Activated naive CD4-positive, alpha-beta T cell (primary cell): ENCODE measurements around the gene EGR2.

ENCODE experiments used
- DNase-seq, 4 experiments: peaks; one replicate each; lab custom pipeline; 2025; lab: John Stamatoyannopoulos, UW

EGR2 gene

DNA sequence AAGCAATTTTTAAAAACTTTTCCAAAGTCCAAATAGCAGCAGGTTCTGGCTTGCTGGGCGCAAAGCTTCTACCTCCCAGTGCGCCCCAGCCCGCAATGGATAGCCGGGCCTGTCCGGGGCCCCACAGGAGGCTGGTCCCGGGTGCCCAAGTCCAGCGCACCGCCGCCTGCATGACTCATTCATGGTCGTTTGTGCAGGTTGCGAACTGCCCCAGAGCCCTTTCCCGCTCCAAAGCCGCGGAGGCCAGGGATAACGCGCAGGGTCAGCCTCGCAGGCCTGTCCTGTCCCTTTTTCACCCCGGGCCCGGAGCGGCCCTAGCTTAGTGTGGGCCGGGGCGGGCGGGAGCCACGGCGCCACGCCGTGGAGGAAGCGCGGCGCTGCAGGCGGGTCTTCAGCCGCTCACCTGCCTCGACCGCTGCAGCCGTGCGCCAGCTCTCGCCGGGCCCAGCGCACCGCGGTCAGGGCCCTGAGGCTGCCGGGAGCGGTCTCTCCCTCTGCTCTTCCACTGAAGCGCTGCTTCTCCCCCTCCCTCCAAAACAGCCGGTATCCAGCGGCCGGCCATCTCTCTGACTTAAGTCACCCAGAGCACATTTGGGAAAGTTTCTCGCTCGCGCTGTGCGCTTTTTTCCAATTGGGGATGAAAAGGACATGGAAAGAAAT, 1.7 kb upstream of the EGR2 start:
- peak; percentile 32 to 69 (median 46) for DNase-seq

DNA sequence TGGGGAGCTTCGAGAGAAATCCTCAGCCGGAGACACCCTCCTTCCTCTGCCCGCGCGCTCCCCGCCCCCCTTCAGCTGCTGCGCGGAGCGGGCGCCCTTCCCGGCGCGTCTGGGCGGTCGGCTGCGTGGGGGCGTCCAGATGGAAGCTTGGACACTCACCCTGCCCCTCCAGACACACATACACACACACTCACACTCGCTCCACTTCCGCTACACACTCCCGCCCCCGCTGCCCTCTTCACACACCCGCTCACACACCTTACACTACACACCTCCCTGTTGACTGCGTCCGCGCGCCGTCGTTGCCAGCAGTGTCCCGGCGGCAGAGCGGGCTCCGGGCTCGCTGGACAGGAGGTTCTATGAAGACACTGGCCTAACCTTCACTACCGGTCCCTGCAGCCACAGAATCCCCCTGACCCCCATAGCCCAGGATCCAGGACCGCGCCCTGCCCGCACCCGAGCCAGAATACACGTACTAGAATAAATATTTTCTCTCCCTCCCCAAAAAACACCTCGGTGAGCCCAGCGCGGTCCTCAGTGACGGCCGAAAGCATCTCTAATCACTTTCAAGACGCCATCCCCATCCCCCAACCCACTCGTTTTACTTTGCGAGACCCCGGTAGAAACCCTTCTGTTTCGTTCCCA, 1.1 kb upstream of the EGR2 start:
- DNase-seq = peak; percentile 22 to 34 (median 30)

DNA sequence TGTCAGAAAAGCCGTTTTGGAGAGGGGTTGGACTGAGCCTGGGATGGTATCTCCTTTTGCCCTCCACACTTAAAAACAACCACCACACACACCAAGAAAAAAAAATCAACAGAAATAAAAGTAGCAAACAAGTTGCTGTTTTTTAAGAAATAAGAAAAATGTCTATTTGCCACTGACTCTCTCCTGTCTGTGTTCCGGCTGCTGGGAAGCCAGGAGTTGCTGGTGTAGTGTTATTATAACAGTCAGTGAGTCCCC, 163 bp downstream of the EGR2 start:
- no peak for DNase-seq

DNA sequence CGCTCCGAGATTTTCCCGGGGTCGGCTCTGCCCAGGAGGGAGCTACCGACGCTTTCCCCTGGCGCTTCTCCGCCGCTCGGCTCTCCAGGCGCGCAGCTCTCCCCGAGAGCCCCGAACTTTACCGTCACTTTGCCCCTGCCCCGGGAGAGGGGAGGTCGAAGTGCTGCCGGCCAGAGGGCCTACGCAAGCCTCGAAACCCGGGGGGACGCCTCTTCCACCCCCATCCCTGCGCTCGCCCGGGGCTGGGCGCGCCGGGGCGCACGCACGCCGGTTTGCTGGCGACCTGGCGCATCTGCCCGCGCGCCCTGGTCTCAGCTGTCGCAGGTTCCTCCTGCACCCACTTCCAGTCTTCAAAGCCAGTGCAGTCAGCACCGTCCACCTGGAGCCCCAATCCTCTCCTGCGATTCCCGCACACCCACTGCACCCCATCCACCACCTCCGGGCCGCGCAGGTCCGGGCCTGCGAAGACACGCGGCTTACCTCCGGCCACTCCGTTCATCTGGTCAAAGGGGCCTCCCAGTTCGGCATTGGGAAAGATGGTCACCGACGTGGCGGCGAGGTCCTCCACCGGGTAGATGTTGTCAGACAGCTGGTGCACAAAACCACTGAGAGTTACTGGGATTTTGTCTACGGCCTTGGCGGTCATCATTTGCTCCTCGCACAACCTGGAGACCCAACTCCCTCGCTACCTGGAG, 638 bp downstream of the EGR2 start:
- DNase-seq = peak in 2 of 4 experiments; percentile 8 to 21

DNA sequence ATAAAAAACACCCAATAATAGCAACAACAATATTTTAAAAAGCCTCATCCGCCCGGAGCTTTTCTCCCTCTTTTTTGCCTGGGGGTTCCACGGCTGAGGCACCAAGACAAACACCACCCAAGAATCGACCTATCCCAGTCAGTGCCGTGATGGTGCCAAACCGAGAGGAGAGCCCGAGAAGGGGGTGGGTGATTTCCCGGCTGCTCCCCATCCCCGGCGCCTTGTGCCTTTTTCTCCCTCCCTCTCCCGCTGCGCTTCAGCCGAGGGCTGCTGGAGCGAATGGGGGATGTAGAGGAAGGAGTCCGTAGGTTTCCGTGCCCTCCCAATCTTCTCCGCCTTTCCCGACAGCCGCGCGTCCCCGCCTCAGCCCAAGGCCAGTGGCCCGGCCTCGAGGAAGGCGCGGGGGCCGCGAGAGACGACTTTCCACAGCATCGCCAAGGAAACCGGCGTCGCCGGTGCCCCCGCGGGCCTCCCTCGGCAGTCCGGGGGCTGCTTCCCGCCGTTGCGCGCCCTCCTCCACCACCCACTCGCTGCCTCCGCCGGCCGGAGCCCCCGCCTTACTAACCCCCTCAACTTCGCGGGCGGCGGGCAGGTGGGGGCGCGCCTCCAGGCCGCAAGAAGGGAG, 1.3 kb downstream of the EGR2 start:
- no peak for DNase-seq

DNA sequence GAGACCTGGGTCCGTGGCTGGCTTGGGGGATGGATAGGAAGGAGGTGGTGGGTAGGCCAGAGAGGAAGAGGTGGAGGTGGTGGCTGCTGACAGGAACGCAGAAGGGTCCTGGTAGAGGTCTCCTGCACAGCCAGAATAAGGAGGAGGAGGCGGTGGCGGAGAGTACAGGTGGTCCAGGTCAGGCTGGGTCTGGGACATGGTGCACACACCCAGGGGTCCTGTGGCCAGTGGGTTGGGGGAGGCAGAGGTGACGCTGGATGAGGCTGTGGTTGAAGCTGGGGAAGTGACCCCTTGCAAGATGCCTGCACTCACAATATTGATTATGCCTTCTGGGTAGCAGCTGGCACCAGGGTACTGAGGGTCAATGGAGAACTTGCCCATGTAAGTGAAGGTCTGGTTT, 2.2 kb downstream of the EGR2 start:
- DNase-seq = no peak

DNA sequence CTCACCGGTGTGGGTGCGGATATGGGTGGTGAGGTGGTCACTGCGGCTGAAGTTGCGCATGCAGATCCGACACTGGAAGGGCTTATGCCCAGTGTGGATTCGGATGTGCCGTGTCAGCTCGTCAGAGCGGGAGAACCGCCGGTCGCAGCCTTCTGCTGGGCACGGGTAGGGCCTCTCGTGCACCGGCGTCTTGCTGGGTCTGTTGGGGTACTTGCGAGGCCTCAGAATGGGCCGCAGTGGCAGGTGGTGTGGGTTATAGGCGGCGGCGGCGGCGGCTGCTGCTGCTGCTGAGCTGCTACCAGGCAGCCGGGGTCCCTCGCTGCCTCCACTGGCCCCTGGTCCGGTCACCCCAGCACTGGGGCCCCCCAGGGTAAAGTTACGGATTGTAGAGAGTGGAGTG, 2.7 kb downstream of the EGR2 start:
- DNase-seq = no peak

DNA sequence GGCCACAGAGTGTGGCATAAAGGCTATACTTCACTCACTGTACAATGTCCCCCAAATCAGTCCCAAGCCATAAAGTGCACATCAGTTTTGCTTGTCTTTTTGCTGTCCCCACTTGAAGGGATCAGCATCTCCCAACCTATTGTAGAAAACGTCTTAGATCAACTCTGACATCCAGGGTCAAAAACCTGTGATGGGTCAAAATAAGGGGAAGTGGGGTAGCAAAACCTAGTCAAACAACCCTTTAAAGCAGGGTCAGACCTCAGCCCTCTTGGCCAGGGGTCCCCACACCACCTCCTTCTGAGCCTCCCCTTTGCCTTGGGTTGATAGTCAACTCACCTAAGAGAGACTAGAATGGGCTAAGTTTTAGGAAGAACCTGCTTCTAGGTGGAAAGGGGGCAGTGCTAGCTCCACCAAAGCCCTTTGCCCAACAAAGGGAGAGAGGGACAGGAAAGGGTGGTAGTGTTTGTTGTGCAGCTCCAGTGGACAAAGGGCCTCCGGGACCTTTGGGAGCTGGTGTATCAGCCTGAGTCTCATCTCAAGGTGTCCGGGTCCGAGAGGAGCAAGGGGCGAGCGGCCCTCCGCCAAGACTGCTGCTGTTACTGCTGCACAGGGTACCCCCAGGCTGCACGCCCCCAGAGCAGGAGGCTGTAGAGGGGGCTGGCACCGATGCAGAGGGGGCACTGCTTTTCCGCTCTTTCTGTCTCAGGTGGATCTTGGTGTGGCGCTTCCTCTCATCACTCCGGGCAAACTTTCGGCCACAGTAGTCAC, 3.3 kb downstream of the EGR2 start:
- DNase-seq = peak in 1 of 4 experiments; percentile 5

DNA sequence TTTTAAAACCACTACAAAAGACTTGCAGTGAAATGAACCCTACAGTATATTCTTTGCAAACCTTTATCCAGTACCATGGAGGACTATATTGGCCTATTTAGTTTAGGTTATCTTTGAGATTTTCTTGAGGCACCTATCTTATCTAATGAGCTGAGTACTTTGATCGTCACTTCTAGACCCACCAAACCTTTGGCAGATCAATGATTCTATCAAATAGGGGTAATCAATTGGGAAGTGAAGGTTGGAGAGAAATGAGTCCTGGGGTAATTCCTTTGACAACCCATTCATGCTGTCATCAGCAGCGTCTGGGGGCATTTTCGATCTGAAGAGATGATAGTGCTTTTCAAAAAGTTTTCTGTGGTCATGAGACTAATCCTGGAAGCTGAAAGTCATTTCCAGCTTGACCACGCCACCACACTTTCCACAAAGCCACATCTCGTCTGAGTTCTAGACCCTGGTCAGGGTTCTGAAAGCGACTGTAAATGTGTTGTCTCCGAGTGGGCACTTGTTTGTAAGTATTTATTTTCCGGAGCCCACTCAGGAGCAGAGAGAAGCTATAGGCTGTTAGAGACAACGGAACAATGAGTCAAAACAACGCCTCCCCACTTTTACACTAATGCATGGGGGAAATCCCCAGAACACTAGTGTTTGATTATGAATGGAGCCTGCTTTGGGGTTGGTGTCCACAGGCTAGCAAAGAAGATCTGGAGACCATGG, 4.8 kb downstream of the EGR2 start:
- peak in 1 of 4 experiments; percentile 2 for DNase-seq

DNA sequence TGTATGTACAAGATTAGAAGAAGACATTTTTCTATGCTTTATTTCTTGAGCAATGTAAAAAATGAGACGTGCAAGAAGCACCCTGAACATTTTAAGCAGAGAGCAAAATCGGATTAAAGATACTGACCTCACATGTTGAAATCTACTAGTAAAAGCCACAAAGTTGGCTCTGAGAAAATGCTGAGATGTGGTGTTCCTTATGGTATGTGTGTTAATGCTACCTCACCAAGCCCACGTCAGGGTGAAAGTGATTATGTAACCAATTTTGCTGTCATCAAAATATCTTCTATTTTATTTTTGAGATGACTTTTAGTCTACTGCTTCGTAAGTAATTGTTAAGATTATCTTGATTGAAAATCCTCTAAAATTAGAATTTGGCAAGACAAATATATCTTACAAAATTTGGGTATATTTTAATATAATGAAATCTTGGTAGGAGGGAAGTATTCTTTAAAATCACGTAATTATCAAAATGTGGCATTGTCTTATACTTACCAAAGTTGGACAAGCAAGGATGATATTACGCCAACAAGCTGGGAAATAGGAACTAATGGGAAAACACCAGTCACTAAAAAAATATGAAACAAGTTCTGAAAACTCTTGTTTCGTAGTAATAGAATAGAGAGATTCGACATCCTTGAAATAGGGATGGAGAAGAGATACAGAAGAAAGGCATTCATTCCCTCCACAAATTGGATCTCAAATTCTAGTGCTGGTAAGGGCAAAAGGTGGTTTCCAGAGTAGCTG, 5.8 kb downstream of the EGR2 start:
- no peak for DNase-seq

DNA sequence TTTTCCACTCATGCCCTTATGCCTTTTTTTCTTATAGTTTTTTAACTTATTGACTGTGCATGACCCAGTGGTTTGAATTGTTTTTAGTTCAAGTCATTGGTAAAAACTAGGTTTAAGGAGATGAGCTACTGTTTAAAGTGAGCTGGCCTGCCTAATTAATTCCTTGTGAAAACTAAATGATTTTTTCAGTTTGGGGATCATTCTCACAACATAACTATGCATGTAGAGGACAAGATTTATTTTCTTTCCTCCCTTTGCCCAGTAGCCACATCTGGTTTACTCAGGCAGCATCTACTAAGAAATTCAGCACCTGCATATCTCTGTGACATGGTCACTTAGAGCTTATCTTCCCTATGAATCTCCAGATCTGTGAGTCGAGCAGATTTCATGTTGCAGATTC, 9.9 kb downstream of the EGR2 start:
- no peak for DNase-seq

DNA sequence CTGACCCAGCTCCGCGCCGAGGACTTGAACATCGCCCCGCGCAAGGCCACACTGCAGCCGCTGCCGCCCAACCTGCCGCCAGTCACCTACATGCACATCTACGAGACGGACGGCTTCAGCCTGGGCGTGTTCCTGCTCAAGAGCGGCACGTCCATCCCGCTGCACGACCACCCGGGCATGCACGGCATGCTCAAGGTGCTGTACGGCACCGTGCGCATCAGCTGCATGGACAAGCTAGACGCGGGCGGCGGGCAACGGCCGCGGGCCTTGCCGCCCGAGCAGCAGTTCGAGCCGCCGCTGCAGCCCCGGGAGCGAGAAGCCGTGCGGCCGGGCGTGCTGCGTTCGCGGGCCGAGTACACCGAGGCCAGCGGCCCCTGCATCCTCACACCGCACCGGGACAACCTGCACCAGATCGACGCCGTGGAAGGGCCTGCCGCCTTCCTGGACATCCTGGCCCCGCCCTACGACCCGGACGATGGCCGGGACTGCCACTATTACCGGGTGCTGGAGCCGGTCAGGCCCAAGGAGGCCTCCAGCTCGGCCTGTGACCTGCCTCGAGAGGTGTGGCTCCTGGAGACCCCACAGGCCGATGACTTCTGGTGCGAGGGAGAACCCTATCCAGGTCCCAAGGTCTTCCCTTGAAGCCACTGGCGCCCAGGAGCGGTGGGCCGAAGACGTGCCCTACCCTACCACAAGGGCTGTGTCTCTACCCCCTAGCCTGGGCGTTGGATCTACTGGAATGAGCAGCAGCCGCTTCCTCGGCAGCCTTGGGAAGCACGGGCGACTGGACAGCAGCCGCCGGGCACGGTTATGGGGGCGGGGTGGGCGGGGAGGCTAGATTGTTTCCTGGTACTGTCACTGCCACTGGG, 10.7 kb downstream of the EGR2 start:
- DNase-seq = no peak

DNA sequence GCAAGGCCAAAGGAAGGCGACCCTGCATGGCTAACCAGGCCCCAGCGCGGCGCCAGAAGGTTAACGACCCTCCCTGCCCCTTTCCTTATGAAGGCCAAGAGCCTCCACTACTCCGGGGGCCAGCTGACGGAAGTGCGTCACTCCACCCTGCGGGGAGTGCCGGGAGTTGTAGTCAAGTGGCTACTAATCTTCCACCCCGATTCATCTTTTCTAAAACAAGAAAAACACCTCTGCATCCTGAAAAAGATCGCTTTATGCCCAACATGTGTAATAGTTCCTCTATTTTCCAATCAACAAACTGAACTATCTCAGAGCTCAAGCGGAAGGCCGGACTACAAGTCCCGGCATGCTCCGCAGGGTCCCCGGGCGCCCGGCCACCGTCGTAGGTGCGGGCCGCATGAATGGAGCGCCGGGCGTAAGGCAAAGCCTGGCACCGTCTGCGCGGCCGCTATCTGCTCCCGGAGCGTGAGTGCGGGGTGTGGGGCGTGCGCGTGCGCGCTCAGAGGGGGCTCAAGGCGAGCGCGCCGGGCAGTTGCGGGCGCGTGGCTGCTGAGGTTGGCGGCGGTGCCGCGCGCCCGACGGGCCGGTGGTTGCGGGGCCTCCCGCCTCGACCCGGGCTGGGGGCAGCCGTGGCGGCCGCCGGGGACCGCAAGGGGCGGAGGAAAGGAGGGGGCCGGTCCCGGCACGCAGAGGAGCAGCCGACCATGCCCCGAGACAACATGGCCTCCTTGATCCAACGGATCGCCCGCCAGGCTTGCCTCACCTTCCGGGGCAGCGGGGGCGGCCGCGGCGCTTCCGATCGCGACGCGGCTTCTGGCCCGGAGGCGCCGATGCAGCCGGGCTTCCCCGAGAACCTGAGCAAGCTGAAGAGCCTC, 11.6 kb downstream of the EGR2 start, which contains the start of gene ADO:
Gene ADO, plus strand, starts transcription at position 365 of the 875 bp plus-strand sequence. Its CDS starts 340 bp downstream, at position 705.
- DNase-seq = peak; percentile 50 to 73 (median 64)

DNA sequence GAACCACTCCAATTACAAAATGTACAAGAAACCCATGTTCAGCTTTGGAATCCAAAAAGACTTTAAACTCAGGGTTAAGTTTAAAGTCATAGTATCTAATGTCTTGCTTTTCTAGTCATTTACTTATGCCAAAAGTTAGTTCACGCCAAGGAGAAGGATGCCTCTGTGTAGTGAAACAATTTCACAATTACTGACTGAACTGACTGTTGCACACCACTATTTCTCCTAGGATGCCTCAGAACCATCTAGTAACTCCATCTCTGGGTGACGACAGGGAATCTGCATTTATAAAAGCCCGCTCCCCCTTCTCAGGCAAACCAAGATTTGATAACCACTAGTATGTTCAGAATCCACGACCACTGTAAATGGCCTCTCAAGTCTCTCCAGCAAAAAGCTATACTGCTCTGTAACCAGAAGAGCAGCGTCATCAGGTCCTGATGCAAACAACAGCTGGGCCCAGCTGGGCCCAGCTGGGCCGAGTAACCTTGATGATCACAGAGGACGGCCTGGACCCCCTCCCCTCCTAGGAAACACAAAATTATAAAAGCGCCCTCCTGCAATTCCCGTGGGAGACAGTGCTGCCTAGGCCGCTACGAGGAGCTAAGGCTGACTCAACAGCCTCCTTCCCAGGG, 12.3 kb downstream of the EGR2 start:
- DNase-seq = no peak

DNA sequence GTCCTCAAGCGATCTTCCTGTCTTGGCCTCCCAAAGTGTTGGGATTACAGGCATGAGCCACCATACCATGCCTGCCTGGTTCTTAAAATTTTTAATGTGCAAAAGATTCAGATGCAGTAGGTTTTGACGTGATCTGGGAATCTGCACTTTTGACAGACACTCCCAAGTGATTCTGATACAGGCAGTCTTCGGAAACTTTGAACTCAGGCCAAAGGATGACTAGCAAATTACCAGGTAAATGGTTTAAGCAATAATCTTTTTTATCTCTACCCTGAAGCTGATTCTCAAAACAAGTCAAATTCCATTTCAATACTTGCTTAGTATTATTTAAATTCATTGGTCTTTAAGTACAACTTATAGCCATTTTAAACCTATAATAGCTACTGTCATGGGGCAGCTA, 14.3 kb downstream of the EGR2 start:
- no peak for DNase-seq

DNA sequence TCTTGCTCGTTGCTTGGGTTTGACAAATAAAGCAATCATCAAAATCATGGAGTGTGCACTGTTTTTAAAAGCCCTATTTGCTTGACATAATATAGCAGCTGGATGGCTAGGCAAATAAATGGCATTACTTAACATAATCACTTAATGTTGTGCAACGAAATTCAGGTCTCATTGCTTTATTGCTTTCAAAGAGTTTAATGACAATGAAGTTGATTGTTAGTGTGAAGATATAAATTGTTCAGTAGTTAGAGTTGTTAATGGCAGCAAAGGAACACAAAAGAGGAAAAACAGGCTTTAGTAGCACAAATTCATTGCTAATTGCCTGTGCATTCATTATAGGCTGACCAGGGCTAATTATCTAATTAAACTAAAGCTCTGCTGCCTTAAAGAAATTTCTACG, 19.3 kb downstream of the EGR2 start:
- no peak for DNase-seq

DNA sequence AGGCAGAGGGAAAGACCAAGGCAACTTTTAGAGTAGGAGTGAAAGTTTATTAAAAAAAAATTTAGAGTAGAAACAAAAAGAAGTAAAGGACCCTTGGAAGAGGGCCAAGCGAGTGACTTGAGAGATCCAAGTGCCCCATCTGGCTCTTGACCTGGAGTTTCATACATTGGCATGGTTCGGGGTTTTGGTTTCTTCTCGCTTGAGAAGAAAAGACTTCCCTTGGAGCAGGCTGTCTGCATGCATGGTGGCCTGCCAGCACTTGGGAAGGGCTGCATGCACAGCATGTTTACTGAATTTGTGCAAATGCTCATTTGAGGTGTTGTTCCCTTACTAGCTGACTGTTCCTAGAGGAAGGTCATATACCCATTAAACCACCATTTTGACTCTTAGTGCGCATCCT, 20.4 kb downstream of the EGR2 start:
- DNase-seq = no peak

DNA sequence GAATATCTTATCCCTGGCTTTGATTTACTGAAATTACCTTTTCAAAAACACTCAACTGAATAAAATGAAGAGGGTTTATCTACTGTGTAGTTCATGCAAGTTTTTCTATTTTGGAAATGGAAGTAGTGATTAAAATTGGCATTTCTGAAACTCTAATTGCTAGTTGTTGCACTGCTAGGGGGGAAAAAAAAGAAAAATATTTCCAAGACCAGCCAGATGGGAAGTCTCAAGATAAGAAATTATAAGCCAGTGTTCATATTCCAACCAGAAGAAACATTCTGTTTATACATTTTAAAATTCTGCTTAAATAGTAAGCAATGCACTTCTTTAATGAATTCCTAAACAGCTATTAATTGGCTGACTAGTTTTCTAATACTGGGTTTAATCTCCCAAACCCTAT, 21.1 kb downstream of the EGR2 start:
- DNase-seq = no peak
